ENCODE data around the gene CAMSAP2.

DNA sequence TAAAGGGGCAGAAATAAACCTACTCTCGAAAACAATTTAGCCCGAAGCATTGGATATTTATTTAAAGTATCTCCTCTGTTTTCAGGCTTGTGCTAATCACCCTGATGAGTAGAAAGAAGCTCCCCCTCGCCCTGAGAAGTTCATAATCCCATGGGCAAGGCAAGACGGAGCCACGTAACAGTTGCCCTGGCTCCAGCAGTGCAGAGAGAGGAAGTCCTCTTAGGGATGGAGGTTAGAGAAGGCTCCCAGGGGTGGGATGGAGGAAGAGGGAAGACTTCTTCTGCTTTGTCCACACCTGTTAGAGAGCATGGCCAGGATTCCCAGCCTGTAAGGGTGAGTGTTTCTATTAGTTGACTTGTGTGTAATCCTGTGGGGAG, 130.7 kb downstream of the CAMSAP2 start:
- TF ChIP-seq, protein P1, sequence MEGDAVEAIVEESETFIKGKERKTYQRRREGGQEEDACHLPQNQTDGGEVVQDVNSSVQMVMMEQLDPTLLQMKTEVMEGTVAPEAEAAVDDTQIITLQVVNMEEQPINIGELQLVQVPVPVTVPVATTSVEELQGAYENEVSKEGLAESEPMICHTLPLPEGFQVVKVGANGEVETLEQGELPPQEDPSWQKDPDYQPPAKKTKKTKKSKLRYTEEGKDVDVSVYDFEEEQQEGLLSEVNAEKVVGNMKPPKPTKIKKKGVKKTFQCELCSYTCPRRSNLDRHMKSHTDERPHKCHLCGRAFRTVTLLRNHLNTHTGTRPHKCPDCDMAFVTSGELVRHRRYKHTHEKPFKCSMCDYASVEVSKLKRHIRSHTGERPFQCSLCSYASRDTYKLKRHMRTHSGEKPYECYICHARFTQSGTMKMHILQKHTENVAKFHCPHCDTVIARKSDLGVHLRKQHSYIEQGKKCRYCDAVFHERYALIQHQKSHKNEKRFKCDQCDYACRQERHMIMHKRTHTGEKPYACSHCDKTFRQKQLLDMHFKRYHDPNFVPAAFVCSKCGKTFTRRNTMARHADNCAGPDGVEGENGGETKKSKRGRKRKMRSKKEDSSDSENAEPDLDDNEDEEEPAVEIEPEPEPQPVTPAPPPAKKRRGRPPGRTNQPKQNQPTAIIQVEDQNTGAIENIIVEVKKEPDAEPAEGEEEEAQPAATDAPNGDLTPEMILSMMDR (IDR thresholded peaks at IDR 0.05): no peak
- TF ChIP-seq POLR2A (IDR thresholded peaks at IDR 0.05): no peak

Measured in esophagus squamous epithelium (tissue), 4 donors.